GM23338 (cell line): ENCODE results near the gene TEX54.

ENCODE experiments used
- CREB1 ChIP-seq: fragments of 250-450 bp; sonication (Bioruptor Pico); IDR thresholded peaks from 2 replicates; pipeline ENCODE4 v1.5.0; 2020; ENCODE audit warnings: low read depth, mild to moderate bottlenecking, moderate library complexity
- CTCF ChIP-seq, 2 experiments: fragments of 200-600 bp in 1 of 2; sonication (generic) in 1 of 2; conservative IDR thresholded peaks; 2 replicates each; pipeline versions ENCODE4 v1.5.1 to v1.6.1; 2016 to 2017; ENCODE audit warnings: antibody characterized with exemption in 2 of 2, low read depth in 2 of 2, mild to moderate bottlenecking in 2 of 2, moderate library complexity in 1 of 2
- EZH2 ChIP-seq: fragments of 200-600 bp; sonication (generic); IDR thresholded peaks from one replicate; pipeline ENCODE4 v1.8.0; 2017; ENCODE audit warnings: antibody characterized with exemption, mild to moderate bottlenecking, low read depth; ENCODE audit not compliant: unreplicated experiment
- EZH2phosphoT487 ChIP-seq: fragments of 200-600 bp; sonication (generic); IDR thresholded peaks from one replicate; pipeline ENCODE4 v1.8.1; 2018; ENCODE audit warnings: antibody characterized with exemption; ENCODE audit not compliant: unreplicated experiment
- REST ChIP-seq: IDR thresholded peaks from one replicate; pipeline ENCODE4 v1.6.1; 2018; ENCODE audit warnings: antibody characterized with exemption; ENCODE audit not compliant: unreplicated experiment
- ZNF114 ChIP-seq: fragments of 250-450 bp; sonication (Bioruptor Pico); IDR thresholded peaks from 2 replicates; pipeline ENCODE4 v1.5.0; 2020; ENCODE audit warnings: mild to moderate bottlenecking, moderate library complexity

- TF ChIP-seq REST (no peak), ZNF114 (CRISPR knock-in tag) (no peak), EZH2 (no peak), CTCF (conservative IDR thresholded peaks at IDR 0.05; ENCODE audit: low read depth in 2 of 2) (no peak), EZH2phosphoT487 (no peak), CREB1 (CRISPR knock-in tag) (no peak)
These were observed 15.5 kb downstream of the TEX54 start for GRCh38 chr11:62817129-62817528.
